GM18505 (cell line): ENCODE measurements around the gene MZF1.
"Not testable (repeated sequence)": the region's sequence is repeated elsewhere in the genome, so short reads cannot be mapped to it uniquely, and the experiment has no call there.

ENCODE experiments used
- ATAC-seq: cut with Tn5 transposase; IDR thresholded peaks from one replicate; pipeline ENCODE4 v1.9.1; 2021; ENCODE audit not compliant: unreplicated experiment
- POLR2A ChIP-seq: IDR thresholded peaks from 4 replicates; pipeline ENCODE4 v1.6.1; 2011; ENCODE audit warnings: borderline replicate concordance; ENCODE audit not compliant: insufficient read depth, insufficient read length; ENCODE audit errors: extremely low read depth

MZF1 gene

DNA sequence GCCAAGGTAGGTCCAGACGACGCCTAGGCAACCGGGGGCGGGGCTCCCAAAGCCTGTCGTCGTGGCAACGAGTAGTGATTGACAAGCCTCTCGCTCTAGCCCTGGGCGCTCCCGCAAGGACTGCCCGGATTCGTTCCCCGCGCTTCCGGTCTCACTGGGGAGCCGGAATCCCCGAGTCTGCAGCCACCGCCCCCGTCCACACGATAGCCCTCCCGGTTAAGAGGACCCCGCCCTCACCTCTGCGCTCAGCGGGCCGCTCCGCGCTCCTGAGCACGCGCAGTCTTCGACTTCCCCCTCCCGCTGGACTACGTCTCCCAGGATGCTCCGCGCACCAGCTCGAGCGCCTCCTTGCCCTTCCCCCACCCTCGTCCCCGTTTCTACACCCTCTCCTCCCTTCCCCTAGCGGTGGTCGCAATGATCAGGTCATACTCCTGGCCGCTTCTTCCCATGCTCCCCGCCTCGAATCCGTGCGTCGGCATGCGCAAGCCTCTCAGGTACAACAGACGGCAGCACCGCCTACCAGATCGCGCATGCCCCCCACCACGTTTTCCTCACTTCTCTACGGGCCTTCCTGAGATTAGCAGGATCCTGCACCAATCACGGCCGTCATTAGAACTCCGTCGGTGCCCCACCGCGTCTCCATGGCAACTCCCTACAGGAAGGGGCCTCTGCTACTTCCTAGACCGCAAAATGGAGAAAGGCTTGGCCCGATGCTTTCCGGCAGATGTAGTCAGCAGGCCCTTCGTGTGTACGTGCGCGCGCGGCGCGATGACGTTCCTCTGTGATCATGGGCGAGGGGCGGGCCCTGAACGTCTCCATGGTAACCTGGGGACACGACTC, at the start of gene MZF1:
Gene MZF1 (minus strand): TSS at position 518 of the 840 bp plus-strand sequence. CDS start 1,946 bp downstream, outside the sequence.
- TF ChIP-seq POLR2A = peak; percentile 62
- ATAC-seq = peak; percentile 52

DNA sequence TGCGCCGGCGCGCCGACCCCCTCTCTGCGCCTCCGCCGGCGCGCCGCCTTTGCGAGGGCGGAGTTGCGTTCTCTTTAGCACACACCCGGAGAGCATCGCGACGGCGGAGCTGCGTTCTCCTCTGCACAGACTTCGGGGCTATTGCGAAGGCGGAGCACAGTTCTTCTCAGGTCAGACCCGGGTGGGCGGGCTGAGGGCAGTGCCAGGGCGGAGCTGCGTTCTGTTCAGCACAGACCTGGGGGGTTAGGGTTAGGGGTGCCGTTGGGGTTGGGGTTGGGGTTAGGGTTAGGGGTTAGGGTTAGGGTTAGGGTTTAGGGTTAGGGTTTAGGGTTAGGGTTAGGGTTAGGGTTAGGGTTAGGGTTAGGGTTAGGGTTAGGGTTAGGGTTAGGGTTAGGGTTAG, 34.1 kb upstream of the MZF1 start:
- not testable (repeated sequence) for ATAC-seq

DNA sequence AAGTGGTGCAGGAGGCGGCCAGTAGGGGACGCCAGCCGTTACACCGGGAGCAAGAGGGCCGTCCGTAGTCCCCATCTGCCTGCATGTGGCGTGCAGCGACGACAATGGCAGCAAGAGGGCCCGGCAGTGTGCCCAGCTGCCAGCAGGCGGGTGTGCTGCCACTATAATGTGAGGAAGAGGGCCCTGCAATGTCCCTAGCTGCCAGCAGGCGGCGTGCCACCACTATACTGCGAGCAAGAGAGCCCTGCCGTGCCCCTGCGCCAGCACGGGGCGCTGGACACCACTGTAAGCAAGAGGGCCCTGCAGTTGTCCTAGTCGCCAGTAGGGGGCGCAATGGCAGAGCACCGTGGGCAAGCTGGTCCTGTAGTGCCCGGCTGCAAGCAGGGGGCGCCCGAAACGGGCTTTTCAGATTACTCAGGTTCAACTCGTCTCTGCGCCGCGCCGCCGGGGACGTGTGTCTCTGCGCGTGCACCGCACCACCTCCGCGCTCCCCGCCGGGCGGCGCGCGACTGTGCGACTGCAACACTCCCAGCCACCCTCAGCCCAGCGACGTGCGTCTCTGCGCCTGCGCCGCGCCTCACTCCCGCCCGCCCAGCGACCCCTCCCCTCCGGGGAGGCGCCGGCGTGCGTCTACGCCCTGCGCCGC, 33.2 kb upstream of the MZF1 start:
- ATAC-seq = not testable (repeated sequence)

DNA sequence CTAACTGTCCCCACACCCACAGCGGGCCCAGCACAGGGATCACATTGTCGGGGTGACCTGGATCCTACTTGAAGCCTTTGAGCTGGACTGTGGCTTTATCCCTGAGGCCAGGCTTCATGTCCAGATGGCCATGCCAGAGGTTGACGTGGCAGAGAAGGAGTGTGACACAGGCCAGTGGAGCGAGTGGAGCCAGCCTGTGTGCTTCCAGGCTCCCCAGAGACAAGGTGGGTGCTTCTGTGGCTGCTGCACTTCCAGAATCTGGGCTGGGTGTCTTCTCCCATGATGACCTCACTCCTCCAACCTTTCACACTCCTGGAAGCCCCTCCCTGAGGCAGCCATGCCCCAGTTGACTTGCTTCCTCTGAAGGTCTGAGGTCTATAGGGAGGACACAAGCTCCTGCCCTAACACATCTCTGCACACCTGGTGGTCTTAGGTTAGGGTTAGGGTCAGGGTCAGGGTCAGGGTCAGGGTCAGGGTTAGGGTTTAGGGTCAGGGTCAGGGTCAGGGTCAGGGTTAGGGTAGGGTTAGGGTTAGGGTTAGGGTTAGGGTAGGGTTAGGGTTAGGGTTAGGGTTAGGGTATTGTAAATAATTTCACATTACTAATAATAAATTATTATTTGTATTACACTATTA, 13.1 kb upstream of the MZF1 start:
- ATAC-seq = no peak
- TF ChIP-seq POLR2A = no peak

DNA sequence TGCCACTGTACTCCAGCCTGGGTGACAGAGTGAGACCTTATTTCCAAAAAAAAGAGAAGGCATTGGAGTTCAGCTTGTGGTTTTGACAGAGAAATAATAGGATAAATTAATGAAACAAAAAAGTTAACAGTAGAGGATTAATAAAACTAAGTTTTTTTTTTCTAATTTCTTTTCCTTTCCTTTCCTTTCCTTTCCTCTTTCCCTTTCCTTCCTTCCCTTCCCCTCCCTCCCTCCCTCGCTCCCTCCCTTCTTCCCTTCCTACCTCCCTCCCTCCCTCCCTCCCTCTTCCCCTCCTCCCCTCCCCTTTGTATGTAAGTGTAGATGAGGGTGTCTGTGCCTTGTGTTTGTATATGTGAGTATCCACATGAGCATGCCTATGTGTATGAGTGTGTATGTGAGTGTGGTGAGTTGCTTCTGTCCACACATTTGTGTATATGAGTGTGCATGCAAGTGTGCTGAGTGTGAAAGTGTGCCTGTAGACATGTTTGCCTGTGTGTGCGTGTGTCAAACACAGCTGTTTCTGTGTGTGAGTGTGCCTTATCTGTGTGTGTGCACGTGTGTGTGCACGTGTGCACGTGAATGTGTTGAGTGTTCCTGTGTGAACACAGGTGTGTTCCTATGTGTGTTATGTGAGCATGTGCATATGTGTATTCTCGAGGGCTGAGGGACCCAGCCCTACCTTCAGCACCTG, 12.5 kb upstream of the MZF1 start:
- no peak for ATAC-seq
- no peak for TF ChIP-seq POLR2A

DNA sequence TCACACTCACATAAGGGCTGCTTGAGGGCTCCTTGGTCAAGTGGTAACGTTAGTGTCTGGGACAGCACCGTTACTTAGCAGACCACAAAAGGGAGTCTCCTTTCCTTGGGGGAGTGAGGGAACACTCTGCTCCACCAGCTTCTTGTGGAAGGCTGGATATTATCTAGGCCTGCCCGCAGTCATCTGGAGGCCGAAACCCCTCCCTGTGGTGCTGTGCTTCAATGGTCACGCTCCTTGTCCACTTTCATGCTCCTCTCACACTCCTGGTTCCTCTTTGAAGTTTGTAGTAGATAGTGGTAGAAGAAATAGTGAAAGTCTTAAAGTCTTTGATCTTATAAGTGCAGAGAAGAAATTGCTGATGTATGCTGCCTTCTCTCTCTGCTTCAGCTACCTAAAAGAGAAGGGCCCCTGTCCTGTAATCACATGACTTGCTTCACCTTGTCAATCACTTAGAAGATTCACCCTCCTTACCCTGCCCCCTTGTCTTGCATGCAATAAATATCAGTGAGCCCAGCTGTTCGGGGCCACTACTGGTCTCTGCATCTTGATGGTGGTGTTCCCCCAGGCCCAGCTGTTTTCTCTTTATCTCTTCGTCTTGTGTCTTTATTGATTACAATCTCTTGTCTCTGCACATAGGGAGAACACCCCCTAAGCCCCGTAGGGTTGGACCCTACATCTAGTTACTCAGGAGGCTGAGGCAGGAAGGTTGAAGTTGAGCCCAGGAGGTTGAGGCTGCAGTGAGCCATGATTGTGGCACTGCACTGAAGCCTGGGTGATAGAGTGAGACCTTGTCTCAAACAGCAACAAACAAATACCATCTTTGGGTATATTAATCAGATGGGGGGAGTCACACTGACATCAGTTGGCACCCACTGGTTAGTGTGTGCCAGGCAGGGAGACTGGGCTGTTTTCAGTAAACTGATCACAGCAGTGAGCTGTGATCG, 11.6 kb upstream of the MZF1 start:
- no peak for ATAC-seq
- TF ChIP-seq POLR2A = no peak

DNA sequence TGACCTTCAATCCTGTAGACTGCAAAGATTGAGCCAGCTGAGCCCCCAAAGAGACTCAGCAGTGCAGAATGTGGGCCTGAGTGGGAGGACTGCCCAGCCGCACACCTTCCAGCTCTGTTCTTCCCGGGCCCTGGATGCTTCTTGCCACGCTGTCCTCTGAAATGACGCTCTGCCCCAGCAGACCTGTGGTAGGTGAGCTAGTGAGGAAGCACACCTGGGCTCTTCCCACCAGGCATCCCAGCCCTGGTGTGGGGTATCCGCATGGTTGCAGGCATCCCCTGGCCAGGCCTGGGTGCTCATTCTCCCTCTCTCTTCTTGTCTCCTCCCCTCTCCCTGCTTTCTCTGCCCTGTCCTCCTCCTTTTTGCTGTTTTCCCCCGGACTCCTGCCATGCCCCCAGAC, 9.8 kb upstream of the MZF1 start:
- no peak for ATAC-seq
- TF ChIP-seq POLR2A = no peak

GRCh38 chr19:58581227-58582141, 8.3 kb upstream of the MZF1 start:
- ATAC-seq = peak; percentile 70
- TF ChIP-seq POLR2A = no peak

- ATAC-seq = no peak
- TF ChIP-seq POLR2A = no peak
These were observed 6.5 kb upstream of the MZF1 start for GRCh38 chr19:58579473-58580142.

DNA sequence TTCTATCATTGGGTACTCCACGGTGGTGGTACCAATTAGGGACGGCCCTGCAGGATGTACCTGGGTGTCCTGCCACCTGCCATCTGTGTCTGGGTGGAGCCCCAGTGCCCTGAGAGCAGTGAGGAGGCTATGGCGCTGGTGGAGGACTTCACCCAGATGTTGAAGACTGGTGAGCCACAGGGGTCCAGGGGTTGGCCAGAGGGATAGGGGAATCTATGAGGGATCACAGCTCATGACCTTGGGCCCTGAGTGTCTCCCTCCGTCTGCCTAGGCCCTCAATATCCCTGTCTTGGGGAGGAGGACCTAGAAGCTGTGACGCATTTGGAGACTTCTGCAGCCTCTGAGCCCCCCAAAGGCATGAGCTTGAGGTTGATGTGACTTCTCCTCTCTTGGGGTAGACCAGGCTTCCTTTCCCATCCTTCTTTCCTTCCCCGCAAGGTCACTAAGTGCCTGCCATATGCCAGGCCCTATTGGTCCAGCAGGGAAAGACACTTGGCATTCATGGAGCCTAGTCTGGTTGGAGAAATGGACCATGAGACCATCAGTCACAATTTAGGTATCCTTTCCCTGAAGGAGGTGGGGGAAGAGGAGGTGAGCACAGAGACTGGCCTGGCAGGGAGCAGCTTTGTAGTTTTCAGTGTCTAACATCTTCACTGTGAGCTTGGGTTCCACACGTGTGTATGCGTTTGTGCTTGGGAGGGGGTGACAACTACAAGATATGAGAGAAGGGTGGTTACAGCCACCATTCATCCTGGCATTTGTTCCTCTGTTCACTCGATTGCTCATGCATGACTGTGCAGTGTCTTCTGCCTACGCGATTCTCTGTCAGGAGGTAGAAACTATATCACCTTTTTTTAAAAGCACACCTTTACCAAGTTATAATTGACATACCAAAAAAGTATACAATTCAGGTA, 5.1 kb upstream of the MZF1 start:
- no peak for TF ChIP-seq POLR2A
- ATAC-seq = no peak

DNA sequence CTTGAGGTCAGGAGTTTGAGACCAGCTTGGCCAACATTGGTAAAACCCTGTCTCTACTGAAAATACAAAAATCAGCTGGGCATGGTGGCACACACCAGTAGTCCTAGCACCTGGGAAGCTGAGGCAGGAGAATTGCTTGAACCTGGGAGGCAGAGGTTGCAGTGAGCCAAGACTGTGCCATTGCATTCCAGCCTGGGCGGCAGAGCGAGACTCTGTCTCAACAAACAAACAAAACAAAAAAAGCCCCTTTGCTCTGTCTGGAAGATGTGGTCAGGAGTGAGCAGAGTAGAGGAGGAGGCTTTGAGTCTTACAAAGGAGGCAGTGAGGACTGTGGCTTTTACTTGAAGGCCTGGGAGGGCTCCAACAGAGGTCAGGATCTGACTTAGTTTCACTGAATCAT, 4.4 kb upstream of the MZF1 start:
- ATAC-seq = not testable (repeated sequence)
